ENCODE measurements around the gene DIAPH2.

The DIAPH2 gene

DNA sequence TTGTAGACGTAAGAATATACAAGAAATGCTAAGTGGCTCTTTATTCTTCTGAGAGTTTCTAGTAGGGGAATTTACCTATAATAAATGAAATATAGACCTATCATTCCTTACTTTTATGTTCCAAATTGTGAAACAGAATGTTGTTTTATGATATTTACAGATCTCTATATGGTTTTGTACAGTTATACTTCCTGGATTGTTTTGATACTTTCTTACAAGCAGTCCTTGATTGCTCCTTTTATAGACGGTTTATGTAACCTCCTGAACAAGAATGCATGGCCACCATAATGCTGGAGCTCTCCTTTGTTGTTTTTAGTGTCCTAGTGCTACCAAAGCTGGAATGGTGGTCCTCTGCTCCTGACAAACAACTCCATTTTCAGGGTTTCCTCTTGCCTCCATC, 107.4 kb downstream of the DIAPH2 start:
- ChIA-PET CTCF (no interaction called here), POLR2A (ENCODE audit: low non-redundant PET) (no interaction called here)
- no peak overlapping the region for H3K27ac ChIP-seq
- TF ChIP-seq, protein P1, sequence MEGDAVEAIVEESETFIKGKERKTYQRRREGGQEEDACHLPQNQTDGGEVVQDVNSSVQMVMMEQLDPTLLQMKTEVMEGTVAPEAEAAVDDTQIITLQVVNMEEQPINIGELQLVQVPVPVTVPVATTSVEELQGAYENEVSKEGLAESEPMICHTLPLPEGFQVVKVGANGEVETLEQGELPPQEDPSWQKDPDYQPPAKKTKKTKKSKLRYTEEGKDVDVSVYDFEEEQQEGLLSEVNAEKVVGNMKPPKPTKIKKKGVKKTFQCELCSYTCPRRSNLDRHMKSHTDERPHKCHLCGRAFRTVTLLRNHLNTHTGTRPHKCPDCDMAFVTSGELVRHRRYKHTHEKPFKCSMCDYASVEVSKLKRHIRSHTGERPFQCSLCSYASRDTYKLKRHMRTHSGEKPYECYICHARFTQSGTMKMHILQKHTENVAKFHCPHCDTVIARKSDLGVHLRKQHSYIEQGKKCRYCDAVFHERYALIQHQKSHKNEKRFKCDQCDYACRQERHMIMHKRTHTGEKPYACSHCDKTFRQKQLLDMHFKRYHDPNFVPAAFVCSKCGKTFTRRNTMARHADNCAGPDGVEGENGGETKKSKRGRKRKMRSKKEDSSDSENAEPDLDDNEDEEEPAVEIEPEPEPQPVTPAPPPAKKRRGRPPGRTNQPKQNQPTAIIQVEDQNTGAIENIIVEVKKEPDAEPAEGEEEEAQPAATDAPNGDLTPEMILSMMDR (conservative IDR thresholded peaks at IDR 0.05; ENCODE audit: low read depth) = no peak
- no peak for DNase-seq (ENCODE audit: low spot score)

DNA sequence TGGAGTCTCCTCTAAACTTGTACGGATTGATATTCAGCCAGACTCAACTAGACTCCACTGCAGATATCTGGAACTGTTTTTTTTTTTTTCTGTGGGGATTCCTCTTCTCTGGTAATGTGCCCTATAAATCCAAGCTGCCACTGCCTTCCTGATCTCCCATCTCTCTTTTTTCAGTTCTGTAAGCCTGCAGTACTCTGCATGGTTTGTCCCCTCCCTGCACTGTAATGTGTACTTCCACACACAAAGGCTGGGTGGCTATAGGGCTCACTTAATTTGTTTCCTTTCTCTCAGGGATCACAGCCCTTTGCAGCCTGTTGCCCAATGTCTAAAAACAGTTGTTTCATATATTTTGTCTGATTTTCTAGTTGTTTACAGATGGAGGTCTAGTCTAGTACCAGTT, 114.3 kb downstream of the DIAPH2 start:
- H3K27ac ChIP-seq = no peak overlapping the region
- DNase-seq (ENCODE audit: low spot score) = no peak
- TF ChIP-seq, protein P1 (conservative IDR thresholded peaks at IDR 0.05; ENCODE audit: low read depth) = no peak
- POLR2A ChIA-PET (ENCODE audit: low non-redundant PET) = no interaction called here
- CTCF ChIA-PET = no interaction called here

DNA sequence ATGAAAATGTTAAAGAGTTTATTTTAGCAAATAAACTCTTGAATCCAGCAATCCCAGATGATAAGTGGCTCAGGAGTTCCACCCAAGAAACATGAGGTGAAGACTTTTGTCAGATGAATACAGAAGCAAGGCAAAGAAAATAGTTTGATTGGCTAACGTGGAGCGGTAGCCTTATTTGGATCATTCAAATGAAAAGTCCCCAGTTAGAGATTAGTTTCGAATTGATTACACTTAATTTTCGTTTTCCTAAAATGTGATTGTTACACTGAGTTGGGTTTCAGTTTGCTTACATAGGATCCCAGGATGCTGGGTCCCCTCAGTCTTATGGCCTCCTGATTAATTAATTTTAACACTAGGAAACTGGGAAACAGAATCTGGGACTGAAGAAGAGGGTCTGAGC, 122.7 kb downstream of the DIAPH2 start:
- POLR2A ChIA-PET (ENCODE audit: low non-redundant PET) = no interaction called here

DNA sequence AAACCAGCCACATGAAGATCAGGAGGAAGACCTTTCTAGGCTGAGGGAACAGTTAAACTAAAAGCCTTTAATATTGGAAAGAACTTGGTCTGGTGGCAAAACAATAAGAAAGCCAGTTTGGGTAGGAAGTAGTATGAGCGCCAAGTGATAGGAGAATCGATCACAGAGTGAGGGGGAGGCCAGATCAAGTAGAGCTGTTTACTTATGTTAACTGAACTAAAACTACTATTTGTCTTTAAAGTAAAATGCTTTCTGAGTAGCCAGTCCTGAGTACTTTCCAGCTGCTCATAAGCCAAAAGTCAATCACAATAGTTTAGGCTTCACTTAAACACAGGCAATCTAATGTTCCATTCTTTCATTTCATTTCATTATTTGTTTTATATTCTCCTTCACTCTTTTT, 136.3 kb downstream of the DIAPH2 start:
- POLR2A ChIA-PET (ENCODE audit: low non-redundant PET) = no interaction called here
- CTCF ChIA-PET = no interaction called here

More for the DNA sequence above, 122.7 kb downstream of the DIAPH2 start:
- no peak for DNase-seq (ENCODE audit: low spot score)
- H3K27ac ChIP-seq = no peak overlapping the region
- TF ChIP-seq, protein P1 (conservative IDR thresholded peaks at IDR 0.05; ENCODE audit: low read depth) = no peak
- CTCF ChIA-PET = no interaction called here

DNA sequence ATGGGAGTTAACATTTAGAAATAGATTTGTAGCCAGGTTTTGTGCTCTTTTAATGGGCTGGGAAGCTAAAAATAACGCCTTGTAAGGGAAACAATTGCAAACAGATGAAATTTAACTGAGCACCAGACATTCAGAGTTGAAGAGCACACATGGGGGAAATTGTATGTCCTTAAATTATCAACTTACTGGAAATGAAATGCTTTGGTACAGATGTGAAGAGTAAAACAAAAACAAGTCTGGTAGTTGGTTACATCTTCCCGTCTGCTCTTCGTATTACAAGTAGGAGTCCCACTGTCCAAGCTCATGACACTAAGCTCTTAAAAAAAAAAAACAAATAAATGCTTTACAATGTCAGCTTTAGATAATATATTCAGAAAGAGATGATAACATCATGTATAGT, 139.5 kb downstream of the DIAPH2 start:
- no peak for DNase-seq (ENCODE audit: low spot score)
- ChIA-PET POLR2A (ENCODE audit: low non-redundant PET) (no interaction called here), CTCF (interaction anchor here (0.6 kb wide), 1 partner anchor 481 kb away, joined by 3 read pairs; no protein-coding TSS in a partner anchor)
- TF ChIP-seq, protein P1 (conservative IDR thresholded peaks at IDR 0.05; ENCODE audit: low read depth) = no peak
- H3K27ac ChIP-seq = no peak overlapping the region

More for the DNA sequence above, 136.3 kb downstream of the DIAPH2 start:
- TF ChIP-seq, protein P1 (conservative IDR thresholded peaks at IDR 0.05; ENCODE audit: low read depth) = no peak
- DNase-seq (ENCODE audit: low spot score) = no peak
- H3K27ac ChIP-seq = no peak overlapping the region

GRCh38 chrX:96833333-96833732, 148.7 kb downstream of the DIAPH2 start:
- CTCF ChIA-PET = interaction anchor here (0.6 kb wide), 1 partner anchor 158 kb away, joined by 12 read pairs; no protein-coding TSS in a partner anchor
- DNase-seq (ENCODE audit: low spot score) = no peak
- no peak overlapping the region for H3K27ac ChIP-seq
- TF ChIP-seq, protein P1 (conservative IDR thresholded peaks at IDR 0.05; ENCODE audit: low read depth) = no peak
- POLR2A ChIA-PET (ENCODE audit: low non-redundant PET) = no interaction called here

DNA sequence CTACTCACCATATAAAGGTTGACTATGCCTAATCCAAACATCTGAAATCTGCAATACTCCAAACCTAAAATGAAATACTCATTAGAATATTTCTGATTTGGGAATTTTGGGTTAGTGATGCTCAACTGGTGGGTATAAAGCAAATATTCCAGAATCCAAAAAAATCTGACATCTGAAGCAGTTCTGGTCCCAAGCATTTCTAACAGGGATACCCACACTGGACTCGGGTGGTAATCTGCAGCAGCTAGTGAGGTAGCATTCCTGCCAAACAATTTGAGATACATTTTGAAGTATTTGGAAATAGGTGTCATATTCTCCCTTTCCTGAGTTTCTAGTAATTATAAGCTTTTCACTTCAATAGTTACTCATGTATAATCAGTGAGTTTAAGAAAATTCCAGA, 149.5 kb downstream of the DIAPH2 start:
- ChIA-PET POLR2A (ENCODE audit: low non-redundant PET) (no interaction called here), CTCF (no interaction called here)
- no peak for DNase-seq (ENCODE audit: low spot score)
- TF ChIP-seq, protein P1 (conservative IDR thresholded peaks at IDR 0.05; ENCODE audit: low read depth) = no peak
- H3K27ac ChIP-seq = no peak overlapping the region
